Activated B cell treated with CpG ODN at 0.5 μM for 24 hours (primary cell): Measurements from ENCODE around the gene PAQR9. TPM values are rescaled to one million over a fixed set of nuclear protein-coding genes. Genes with fewer than 3 reads are reported as not detected.

Experiments used
- ATAC-seq: fragments of 200-7000 bp; cut with Tn5 transposase; one replicate; pipeline ENCODE4 v1.10.0; 2021; ENCODE audit warnings: low read depth, mild to moderate bottlenecking, moderate library complexity
- CTCF ChIA-PET: fragments of 350-600 bp; sonication (Branson Sonifier 250); formaldehyde crosslinking; loops from one replicate; lab custom pipeline; 2021; ENCODE audit warnings: antibody characterized with exemption; lab: Charles Lee
- POLR2A ChIA-PET: fragments of 350-600 bp; sonication (Branson Sonifier 250); formaldehyde crosslinking; loops from one replicate; lab custom pipeline; 2021; ENCODE audit warnings: antibody characterized with exemption; lab: Charles Lee
- DNase-seq: peaks from one replicate; pipeline ENCODE4 v3.0.0; 2022
- H3K27ac Mint-ChIP-seq: one replicate; pipeline ENCODE4 v1.8.0; 2020; ENCODE audit warnings: mixed read lengths
- H3K27me3 Mint-ChIP-seq: one replicate; pipeline ENCODE4 v1.8.0; 2021; ENCODE audit warnings: mixed read lengths
- H3K36me3 Mint-ChIP-seq: one replicate; pipeline ENCODE4 v1.8.0; 2021; ENCODE audit warnings: low read depth, mixed read lengths
- H3K4me1 Mint-ChIP-seq: one replicate; pipeline ENCODE4 v1.8.0; 2021; ENCODE audit warnings: mixed read lengths
- H3K4me3 Mint-ChIP-seq: one replicate; pipeline ENCODE4 v1.8.0; 2020; ENCODE audit warnings: mild to moderate bottlenecking, mixed read lengths
- H3K9me3 Mint-ChIP-seq: one replicate; pipeline ENCODE4 v1.8.0; 2020; ENCODE audit warnings: mixed read lengths
- intact Hi-C: fragments of 100-400 bp; cut with micrococcal nuclease; formaldehyde crosslinking; loops from one replicate; pipeline ENCODE4 v1.15.1; 2024
- total RNA-seq: library from RNA; stranded (reverse); gene quantifications from 2 replicates; pipeline ENCODE4 v1.2.3, GENCODE V29; 2022
- TF ChIP-seq, protein P1 (sequence below): fragments of 200-600 bp; IDR thresholded peaks from one replicate; pipeline ENCODE4 v1.8.0; 2022; ENCODE audit warnings: antibody characterized with exemption, mild to moderate bottlenecking

PAQR9 gene
- total RNA-seq, 1 donor from 2014 or later: not detected

DNA sequence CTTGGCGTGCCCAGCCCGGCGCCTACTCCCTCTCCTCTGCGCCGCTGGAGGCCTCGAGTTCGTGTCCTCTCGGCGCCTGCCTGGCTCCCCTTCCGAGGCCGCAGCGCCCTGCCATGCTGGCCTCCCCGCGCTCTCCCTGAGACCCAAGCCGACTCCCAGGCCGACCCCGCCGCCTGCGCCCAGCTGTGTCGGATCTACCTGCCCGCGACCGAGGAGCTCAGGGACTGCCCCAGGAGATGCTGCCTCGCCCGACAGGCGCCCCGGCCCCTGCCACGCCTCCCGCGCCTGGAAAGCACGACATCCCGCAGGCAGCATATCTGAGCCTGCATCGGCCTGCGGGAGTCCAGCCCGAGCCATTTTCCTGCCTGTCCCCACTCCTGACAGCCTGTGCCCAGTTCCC is 16.1 kb downstream of the PAQR9 start:
- Mint-ChIP-seq H3K4me3 (no peak overlapping the region), H3K36me3 (no peaks in the 10 kb centered on the region), H3K4me1 (peaks cover 2% of the 10 kb centered on the region), H3K27ac (no peak overlapping the region), H3K27me3 (peaks cover 42% of the 10 kb centered on the region), H3K9me3 (no peaks in the 10 kb centered on the region)
- POLR2A ChIA-PET: no interaction called here
- TF ChIP-seq, protein P1, sequence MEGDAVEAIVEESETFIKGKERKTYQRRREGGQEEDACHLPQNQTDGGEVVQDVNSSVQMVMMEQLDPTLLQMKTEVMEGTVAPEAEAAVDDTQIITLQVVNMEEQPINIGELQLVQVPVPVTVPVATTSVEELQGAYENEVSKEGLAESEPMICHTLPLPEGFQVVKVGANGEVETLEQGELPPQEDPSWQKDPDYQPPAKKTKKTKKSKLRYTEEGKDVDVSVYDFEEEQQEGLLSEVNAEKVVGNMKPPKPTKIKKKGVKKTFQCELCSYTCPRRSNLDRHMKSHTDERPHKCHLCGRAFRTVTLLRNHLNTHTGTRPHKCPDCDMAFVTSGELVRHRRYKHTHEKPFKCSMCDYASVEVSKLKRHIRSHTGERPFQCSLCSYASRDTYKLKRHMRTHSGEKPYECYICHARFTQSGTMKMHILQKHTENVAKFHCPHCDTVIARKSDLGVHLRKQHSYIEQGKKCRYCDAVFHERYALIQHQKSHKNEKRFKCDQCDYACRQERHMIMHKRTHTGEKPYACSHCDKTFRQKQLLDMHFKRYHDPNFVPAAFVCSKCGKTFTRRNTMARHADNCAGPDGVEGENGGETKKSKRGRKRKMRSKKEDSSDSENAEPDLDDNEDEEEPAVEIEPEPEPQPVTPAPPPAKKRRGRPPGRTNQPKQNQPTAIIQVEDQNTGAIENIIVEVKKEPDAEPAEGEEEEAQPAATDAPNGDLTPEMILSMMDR: no peak
- intact Hi-C loops: no loop called here
- CTCF ChIA-PET: no interaction called here
- DNase-seq: no peak
- no peak for ATAC-seq

DNA sequence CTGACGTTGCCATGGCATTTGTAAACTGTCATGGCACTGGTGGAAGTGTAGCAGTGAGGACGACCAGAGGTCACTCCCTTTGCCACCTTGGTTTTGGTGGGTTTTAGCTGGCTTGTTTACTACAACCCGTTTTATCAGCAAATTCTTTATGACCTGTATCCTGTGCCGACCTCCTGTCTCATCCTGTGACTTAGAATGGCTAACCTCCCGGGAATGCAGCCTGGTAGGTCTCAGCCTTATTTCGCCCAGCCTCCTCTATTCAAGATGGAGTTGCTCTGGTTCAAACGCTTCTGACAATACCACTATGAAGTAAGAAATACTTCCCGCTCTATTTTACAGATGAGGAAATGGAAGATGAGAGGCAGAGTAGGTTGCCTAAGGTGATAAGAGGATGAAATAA is 16.6 kb downstream of the PAQR9 start:
- ChIA-PET POLR2A (no interaction called here), CTCF (no interaction called here)
- TF ChIP-seq, protein P1: no peak
- H3K4me3 Mint-ChIP-seq: no peak overlapping the region
- H3K27ac Mint-ChIP-seq: no peak overlapping the region
- no peaks in the 10 kb centered on the region for H3K9me3 Mint-ChIP-seq
- no peak for DNase-seq
- intact Hi-C loops: no loop called here
- peaks cover 2% of the 10 kb centered on the region for H3K4me1 Mint-ChIP-seq
- no peaks in the 10 kb centered on the region for H3K36me3 Mint-ChIP-seq
- ATAC-seq: no peak
- peaks cover 40% of the 10 kb centered on the region for H3K27me3 Mint-ChIP-seq

DNA sequence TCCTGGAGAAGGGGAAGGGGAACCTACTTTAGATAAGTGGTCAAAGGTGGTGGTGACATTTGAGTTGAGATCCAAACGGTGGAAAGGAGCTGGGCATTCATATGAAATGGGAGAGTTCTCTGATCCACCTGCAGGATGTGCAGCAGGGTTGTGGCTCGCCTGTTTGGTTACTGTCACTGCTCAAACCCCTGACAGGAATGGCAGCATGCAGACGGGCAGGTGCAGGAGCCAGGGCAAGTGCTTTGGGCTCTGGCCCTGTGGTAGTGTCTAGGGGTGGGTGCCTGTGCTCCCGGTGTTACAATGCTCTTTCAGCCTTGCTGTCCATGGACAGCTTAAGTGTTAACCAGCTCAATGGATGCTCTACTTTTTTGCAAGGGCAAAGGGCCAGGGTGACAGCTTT is 18.5 kb downstream of the PAQR9 start:
- intact Hi-C loops: no loop called here
- no peak overlapping the region for H3K4me3 Mint-ChIP-seq
- DNase-seq: no peak
- H3K27ac Mint-ChIP-seq: no peak overlapping the region
- peaks cover 29% of the 10 kb centered on the region for H3K27me3 Mint-ChIP-seq
- H3K4me1 Mint-ChIP-seq: peaks cover 2% of the 10 kb centered on the region
- no peaks in the 10 kb centered on the region for H3K9me3 Mint-ChIP-seq
- no peak for ATAC-seq
- TF ChIP-seq, protein P1: no peak
- H3K36me3 Mint-ChIP-seq: no peaks in the 10 kb centered on the region
- CTCF ChIA-PET: no interaction called here
- POLR2A ChIA-PET: no interaction called here

DNA sequence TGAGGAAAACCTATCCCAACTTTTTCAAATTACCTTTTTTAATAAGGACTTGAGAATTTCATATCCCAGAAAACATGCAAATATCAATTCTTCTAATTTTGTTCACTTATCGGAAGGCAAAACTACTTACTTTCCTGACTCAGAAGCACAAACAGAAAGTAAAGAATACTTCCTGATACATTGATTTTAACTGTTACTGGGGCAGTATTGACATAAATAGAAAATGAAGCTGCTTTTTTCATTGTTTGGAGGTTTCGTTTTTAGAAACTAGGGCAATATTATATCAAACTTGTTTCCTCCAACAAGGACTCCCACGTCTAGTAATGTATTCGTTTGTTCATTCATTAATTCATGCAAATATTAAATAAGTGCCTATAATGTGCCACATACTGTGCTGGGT is 19.1 kb downstream of the PAQR9 start:
- TF ChIP-seq, protein P1: no peak
- Mint-ChIP-seq H3K27ac (no peak overlapping the region), H3K4me1 (peaks cover 2% of the 10 kb centered on the region), H3K27me3 (peaks cover 25% of the 10 kb centered on the region), H3K36me3 (no peaks in the 10 kb centered on the region), H3K9me3 (no peaks in the 10 kb centered on the region), H3K4me3 (no peak overlapping the region)
- POLR2A ChIA-PET: no interaction called here
- no peak for ATAC-seq
- CTCF ChIA-PET: no interaction called here
- no peak for DNase-seq
- intact Hi-C loops: no loop called here

DNA sequence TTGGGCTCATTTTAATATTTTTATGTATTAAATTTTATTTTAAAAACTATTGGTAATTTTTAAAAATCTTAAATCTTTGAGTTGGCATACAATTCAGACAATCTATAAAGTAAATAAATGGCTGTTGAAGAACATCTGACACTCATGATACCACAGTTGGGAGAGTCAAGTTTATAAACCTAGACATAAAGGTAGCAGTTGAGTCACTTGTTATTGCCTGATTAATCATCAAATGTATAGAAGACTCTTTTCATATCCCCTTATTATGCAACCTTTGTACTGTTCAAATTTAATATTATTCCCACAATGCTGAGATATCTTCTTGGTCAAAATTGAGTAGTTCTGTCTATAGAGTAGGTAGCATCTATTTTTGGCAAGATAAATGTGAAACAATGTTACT is 19.6 kb downstream of the PAQR9 start:
- DNase-seq: no peak
- no peak for ATAC-seq
- Mint-ChIP-seq H3K9me3 (no peaks in the 10 kb centered on the region), H3K4me3 (no peak overlapping the region), H3K4me1 (peaks cover 2% of the 10 kb centered on the region), H3K36me3 (no peaks in the 10 kb centered on the region), H3K27ac (no peak overlapping the region), H3K27me3 (peaks cover 22% of the 10 kb centered on the region)
- intact Hi-C loops: no loop called here
- TF ChIP-seq, protein P1: no peak
- ChIA-PET CTCF (no interaction called here), POLR2A (no interaction called here)
